T-helper 2 cell treated with Interferon-gamma antibody and Interleukin-4, amounts not matched to agents 100 ng/mL and 5 ng/mL, for 36 hours (primary cell): ENCODE results near the gene SERINC3. TPM values are rescaled to one million over a fixed set of nuclear protein-coding genes. Genes with fewer than 3 reads are reported as not detected.

Experiments used
- intact Hi-C: fragments of 100-400 bp; cut with micrococcal nuclease; formaldehyde crosslinking; loops from one replicate; pipeline ENCODE4 v1.15.1; 2023
- total RNA-seq: library from RNA; stranded (reverse); gene quantifications from 2 replicates; pipeline ENCODE4 v1.2.3, GENCODE V29; 2022

The SERINC3 gene
- total RNA-seq, 1 donor from 2014 or later = 64.0 TPM

GRCh38 chr20:44533928-44534327, 12.1 kb upstream of the SERINC3 start:
- intact Hi-C loops = no loop called here

DNA sequence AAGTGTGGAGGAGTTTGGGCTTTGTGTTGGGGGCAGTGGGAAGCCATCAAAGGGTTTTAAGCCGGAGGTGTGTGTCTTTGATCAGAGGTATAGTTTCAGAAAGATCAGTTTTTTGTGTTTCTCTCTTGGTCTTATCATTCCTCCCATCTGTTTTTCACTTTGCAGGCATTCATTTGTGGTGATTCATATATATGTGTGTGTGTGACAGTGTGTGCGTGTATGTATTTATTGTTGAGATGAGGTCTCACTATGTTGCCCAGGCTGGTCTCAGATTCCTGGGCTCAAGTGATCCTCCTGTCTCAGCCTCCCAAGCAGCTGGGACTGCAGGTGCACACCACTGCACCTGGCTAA, 11.1 kb upstream of the SERINC3 start:
- intact Hi-C loops = no loop called here

DNA sequence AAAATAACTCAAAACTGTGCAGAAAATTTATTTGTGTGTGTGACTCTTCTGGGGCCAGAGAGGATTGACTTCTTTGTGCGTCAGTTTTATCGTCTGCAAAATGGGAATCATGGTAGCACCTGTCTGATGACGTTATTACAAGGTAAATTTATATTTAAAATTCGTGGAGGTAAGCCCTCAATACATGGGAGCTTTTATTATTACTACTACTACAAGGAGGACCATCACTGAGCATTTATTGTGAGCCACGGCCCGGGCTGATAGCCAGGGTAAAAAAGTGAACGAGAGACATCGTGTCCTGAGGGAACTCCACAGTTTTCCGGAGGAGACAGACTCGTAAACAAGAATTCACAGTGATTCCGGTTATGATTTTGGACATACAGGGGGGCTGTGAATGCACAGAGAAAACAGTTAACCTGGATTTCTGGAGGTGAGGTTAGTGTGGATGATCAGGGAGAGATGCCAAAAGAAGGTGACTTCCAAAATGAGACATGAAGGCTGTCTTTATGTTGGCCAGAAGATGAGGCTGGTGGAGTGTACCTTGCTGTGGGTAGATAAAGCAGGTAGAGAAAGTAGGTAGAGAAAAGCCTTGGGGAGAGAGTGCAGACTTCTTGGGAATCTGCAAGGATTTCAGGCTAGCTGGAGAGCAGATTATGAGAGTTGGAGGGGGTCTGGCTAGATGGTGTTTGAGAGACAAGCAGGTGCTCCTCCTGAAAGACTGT, 10.6 kb upstream of the SERINC3 start:
- intact Hi-C loops = no loop called here

DNA sequence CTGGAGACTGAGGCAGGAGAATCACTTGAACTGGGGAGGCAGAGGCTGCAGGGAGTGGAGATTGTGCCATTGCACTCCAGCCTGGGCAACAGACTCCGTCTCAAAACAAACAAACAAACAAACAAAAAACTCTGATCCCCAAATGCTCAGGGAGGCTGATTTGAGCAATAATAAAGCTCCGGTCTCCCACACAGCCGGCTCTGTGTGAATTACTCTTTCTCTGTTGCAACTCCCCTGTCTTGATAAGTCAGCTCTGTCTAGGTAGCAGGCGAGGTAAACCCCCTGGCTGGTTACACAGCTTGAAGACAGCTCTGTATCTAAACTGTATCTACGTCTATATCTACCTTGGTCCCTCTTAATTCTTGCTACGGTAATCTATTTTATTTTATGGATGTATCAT, 6.4 kb upstream of the SERINC3 start:
- intact Hi-C loops = loop anchor here (10.0 kb wide), 1 partner anchor 206 kb away; no protein-coding TSS in a partner anchor

DNA sequence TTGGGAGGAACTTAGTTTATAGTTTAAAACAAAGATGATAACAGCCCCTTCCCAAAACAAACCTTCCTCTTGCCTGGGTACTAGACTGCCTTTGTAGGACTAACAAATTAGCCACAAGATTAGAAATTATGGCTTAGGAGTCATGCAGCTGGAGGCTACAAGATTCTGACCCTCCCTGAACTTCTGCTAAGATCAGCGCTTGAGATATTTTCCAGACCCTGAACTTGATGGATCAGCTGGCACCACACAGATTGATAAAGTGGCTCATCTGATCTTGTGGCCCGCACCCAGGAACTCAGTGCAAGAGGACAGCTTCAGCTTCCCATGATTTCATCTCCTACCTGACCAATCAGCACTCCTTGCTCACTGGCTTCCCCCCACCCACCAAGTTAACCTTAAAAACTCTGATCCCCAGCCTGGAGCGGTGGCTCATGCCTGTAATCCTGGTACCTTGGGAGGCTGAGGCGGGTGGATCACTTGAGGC, 5.9 kb upstream of the SERINC3 start:
- intact Hi-C loops = loop anchor here (10.0 kb wide), 1 partner anchor 207 kb away; no protein-coding TSS in a partner anchor

DNA sequence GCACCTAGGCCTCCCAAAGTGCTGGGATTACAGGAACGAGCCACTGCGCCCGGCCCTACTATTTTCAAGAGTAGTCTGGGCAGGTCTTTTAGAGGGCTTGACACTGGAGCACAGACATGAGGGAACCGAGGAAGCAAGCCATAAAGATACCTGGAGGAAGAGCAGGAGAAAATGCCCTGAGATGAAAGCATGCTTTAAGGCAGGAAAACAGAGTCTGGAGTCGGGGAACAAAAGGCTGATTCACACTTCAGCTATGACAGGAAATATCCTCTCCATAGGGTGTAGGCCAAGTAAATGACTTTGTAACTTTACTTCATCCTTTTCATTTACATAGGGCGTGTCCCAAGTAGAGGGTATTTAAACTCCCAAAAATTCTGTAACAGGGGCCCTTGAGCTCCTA, 4.3 kb upstream of the SERINC3 start:
- intact Hi-C loops = loop anchor here (10.0 kb wide), 1 partner anchor 209 kb away; no protein-coding TSS in a partner anchor

GRCh38 chr20:44523746-44524145, 1.9 kb upstream of the SERINC3 start:
- intact Hi-C loops = loop anchor here (2.0 to 10.0 kb wide), 4 partner anchors 49 to 364 kb away; partner anchors contain the start of genes TTPAL and YWHAB

DNA sequence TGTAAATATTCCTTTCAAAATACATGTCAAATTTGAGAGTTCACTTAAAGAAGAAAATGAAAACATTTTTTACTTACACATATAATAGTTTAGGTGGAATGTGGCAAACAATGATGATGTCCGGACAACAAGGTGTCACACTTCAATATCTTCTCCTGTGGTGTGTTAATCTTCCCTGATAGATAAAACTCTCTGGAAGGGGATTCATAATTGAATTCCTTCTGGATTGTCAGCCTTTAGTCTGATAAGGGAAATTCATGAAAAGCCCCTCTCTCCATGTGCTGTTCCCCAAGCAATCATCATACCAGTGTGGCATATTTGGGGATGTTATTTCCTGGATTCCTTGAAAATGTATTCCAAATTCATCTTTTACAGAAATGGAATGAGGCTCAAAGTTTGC, 971 bp upstream of the SERINC3 start:
- intact Hi-C loops = loop anchor here (1.0 to 10.0 kb wide), 5 partner anchors 48 to 364 kb away; partner anchors contain the start of genes TTPAL and YWHAB

DNA sequence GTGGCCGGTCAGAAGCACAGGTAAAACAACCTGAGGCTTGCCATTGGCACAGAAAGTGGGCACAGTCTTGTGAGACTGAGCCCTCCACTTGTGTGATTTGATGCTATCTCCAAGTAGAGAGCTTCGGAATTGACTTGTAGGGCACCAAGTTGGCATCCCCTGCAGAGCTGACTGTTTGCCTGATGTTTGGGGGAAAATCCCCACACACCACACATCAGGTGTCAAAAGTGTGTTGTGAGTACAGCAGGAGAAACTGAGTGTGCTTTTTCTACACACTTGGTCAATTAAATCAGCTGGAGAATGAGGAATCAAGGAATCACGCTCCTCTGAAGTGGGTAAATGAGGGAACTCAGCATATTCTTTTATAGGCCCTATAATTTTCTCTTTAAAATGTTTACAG, 989 bp downstream of the SERINC3 start:
- intact Hi-C loops = loop anchor here (5.0 to 10.0 kb wide), 2 partner anchors 214 to 366 kb away; partner anchors contain the start of gene YWHAB

DNA sequence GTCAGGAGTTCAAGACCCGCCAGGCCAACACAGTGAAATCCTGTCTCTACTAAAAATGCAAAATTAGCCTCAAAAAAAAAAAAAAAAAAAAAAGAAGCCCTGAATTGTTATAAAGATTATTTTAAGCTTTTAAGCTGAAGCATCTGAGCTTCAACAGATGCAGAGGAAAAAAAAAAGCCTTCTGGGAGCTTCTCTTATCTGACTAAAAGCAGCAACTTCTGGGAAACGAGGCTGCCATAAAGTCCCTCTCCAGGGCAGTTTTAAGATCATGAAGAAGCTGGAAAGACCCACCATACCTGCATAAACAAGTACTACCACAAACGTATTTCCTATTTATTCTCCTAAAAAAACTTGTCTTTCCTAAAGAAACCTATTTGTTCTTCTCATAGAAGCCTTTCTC, 3.6 kb downstream of the SERINC3 start:
- intact Hi-C loops = no loop called here

- intact Hi-C loops = no loop called here
Observed at GRCh38 chr20:44517454-44517853, 4.4 kb downstream of the SERINC3 start.

GRCh38 chr20:44516491-44516890, 5.4 kb downstream of the SERINC3 start:
- intact Hi-C loops = no loop called here

DNA sequence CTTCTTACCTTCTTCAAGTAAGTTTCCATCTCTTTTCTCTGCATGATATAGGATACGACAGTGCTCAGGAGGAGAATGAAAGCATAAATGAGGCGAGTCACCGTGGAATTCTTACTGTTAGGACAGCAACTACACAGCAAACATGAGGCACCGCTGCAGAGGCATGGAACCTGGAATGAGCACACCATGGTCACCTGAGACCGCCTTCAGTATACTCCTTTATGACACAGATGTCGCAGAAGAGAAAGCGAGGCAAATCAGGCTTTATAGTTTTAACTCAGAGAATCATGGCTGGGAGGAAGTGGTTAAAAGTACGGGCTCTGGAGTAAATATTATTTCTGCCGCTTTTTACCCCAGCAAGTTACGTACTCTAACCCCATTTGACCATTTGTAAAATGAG, 8.0 kb downstream of the SERINC3 start:
- intact Hi-C loops = no loop called here

DNA sequence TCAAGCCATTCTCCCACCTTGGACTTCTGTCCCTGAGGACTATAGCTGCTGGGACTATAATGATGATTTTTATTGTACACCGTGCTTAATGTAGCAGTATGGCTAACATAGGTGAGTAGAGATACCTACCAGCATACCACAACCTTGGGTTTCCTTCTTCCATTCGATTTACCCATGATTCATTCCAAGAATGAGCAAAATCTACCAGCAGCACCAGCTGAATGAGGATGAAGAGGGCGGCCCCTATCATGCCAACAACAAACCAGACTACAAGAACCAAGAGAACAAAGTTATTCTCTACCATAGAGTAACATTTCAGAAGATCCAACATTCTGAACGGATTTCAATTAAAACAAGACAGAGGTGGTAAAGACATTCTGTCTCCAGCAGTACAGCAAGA, 12.1 kb downstream of the SERINC3 start:
- intact Hi-C loops = no loop called here

GRCh38 chr20:44504402-44505307, 17.2 kb downstream of the SERINC3 start:
- intact Hi-C loops = no loop called here

DNA sequence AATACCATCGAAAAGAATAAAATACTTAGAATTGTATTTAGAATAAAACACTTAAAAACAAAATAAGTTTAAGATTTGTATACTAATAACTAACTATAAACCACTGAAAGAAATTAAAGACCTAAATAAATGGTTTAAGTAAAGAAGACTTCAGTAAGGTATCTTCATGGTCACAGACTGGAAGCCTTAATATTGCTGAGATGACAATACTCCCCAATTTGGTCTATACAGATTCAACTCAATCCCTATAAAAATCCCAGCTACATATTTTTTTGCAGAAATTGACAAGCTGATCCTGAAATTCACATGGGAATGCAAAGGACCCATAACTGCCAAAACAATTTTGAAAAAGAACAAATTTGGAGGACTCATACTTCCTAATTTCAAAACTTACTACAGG, 18.9 kb downstream of the SERINC3 start:
- intact Hi-C loops = no loop called here

DNA sequence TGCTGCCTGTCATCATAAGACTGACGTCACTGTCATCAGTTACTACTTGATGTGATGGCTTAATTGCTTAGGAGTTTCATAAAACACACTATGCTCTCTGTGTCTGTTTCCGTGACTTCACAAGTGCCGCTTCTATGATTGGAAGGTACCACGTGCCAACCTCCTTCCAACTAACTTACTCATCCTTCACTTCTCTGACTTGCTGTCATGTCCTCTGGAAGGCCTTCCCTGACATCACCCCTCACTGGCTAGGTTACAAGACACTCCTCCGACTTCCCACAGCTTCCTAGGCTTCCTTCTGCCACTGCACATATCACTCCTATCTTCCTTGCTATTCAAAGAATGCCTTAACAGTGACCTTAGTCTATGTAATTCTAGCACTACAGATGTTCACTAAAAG, 20.4 kb downstream of the SERINC3 start:
- intact Hi-C loops = no loop called here

DNA sequence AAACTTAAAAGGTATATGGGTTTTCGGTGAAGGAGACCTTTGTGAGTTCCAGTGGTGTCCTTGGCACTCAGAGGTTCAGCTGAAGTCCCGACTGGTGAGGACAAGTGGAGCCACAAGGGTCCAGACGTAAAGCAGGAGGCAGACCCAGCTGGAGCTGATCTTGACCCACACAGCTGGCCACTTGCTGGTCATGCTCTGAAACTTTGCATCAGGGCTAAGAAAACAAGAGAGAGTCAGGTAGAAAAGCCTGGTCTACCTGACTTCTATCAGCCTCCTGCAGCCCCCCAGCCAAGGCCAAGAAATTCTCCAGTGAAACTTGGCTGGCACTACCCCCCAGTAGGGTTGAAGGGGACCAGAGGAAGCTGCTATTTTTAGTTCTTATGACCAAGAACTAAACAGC, 21.6 kb downstream of the SERINC3 start:
- intact Hi-C loops = no loop called here

DNA sequence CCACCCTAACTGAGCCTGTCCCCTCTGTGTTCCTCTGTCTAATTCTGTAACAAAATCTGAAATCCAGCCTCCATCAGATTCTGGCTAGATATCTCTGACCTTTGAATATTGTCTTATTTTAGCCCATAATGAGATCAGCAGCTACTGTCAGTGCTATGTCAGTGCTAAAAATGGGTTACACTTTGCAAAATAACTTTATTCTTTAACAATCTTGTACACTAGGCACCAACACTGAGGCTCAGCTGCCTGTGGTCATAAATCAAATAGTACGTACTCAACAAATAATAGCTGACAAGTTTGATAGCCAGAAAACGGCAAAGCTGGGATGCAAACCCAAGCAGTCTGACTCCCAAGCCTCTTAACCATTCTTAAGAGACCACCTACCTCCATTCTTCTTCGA, 24.1 kb downstream of the SERINC3 start:
- intact Hi-C loops = no loop called here

DNA sequence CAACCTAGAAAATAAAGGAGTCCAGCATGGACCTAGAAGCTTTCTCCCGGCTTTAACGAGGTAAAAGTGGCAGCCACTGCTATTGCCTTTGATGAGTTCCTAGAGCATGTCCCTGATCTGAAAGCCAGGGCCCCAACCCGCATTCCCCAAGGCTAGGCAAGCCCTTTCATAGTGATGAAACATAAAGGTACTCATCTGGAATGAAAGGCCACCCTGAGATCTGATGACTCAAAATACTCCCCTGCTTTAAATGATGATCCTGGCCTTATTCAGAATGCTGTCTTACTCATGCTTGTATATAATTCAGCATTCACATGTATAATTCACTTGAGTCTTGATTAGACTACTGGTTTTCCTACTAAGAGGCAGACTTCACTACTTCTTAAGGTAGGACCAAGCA, 24.9 kb downstream of the SERINC3 start:
- intact Hi-C loops = no loop called here

- intact Hi-C loops = no loop called here
Observed at GRCh38 chr20:44495802-44496481, 25.9 kb downstream of the SERINC3 start.
